HG02943 (cell line): Measurements from ENCODE around the gene IL16.

Source experiments
- ATAC-seq: cut with Tn5 transposase; IDR thresholded peaks from one replicate; pipeline ENCODE4 v1.9.1; 2021; ENCODE audit warnings: mild to moderate bottlenecking, low read depth, moderate library complexity; ENCODE audit not compliant: unreplicated experiment

Gene IL16

DNA sequence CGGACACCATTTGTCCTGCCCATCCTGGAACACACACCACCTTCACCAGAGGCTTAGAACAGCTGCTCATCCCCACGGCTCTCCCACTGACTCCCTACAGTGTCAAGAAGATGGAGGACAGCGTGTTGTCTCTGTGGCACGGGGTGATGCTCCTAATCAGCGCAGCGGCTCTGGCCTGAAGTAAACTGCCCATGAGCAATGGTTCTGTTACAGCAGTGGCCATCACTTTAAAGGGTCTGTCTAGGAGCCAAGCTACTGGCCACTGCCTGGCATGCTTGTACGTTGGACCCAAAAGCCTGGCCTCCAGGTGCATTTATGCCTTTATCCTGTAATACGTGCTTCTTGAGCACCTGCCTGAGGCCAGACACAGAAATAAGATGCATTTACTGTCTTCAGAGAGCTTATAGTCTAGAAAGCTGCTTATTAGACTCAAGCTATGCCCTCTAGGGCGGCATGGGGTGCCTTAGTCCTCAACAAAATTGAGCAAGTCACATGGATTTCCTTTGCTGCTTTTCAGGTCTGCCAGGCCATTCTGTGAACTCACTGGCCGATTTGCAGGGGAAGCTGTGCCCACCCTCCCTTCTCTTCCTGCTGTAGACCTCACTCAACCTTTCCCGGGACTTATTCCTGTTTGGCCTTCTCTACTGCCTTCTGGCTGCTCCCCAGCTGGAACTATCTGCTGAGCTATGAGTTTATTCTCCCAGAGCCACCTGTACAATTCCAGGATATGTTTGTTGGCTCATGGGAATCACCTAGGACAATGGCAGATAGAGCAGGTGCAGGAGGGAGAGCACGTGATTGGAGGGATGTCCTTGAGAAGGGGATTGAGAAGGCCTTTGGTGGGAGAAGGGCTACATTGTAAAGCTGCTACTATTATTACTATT lies 75.3 kb downstream of the IL16 start:
- no peak for ATAC-seq

DNA sequence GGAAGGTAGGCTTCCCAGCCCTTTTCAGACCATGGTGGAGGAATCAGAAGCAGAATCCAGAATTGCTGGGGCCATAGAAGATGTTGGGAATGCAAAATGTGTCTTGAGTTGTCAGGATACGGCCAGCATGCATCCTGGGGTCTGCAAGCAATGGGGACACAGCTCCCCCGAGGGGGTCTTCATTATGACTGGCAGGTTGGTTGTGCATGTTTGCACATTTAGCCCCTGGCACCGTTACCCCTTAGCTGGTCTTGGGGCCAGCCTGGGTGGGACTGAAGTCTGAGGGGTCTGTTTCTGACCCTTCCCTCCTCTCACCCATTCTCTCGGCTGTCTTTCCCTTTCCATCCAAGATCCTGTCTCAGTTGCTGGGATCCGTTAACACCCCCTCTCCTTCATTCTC lies 76.5 kb downstream of the IL16 start:
- ATAC-seq = no peak

DNA sequence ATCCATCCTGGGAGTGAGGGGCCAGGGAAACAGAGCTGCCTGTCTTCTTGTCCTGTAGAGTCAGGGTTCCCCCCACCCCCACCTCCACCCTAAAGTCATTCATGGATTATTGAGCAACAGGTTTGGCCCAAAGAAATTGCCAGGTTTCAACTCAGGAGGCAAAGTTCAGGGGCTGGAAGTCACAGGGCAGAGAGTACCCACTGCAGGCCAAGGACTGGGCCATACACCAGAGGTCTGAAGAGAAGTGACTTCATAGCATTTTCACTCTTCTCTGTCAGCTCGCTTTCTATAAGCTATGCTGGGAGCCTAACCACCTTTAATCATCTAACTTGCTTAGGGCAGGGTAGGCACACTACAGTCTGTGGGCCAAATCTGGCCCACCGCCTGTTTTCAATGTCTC lies 77.2 kb downstream of the IL16 start:
- ATAC-seq = no peak

DNA sequence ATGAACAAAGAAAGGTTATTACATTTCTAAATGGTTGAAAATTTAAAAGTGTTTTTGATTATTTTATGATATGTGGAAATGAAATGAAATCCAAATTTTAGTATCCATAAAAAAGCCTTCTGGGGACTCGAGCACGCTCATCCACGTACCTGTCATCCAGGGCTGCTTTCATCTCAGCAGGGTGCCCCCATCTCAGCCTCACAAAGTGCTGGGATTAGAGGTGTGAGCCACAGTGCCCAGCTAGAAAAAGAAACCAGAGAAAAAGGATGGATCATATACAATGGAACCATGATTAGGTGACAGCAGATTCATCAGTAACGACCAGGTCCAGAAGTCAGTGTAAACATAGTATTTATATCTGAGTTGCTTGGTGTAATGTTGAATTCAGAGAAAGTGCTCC lies 77.6 kb downstream of the IL16 start:
- ATAC-seq = no peak

DNA sequence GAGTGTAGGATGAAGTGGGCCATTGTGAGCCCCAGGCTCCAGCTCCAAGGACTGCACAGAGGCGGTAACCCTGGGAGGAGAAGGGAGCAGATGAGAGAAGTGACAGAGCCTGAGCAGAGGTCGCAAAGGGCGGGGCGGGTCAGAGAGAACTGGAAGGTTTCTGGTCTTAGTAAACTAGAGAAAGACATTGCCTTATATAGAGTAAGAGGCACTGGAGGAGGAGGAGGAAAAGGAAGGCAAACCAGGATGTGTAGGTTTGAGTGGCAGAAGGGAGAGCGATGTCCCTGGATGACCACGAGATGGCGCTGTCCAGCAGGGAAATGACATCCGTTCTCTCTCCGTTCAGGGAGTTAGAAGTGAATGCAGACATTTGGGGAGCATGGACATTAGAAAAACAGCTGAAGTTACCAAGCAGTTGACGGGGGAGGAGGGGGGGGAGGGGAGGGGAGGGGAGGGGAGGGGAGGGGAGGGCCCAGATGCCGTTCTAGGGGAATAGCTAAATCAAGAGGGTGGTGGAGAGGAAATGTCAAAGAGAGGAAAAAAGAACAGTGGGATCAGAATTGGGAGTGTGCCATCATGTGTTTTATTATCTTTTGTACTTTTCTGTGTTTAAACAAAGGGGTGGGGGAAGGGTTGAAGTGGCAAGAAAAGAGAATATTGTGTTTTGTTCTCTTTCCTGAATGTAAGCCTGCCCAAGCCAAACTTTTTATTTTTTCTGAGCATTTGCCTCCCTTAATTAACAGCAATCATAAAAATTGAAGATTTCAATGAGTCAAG lies 78.4 kb downstream of the IL16 start:
- peak; percentile 74 for ATAC-seq

DNA sequence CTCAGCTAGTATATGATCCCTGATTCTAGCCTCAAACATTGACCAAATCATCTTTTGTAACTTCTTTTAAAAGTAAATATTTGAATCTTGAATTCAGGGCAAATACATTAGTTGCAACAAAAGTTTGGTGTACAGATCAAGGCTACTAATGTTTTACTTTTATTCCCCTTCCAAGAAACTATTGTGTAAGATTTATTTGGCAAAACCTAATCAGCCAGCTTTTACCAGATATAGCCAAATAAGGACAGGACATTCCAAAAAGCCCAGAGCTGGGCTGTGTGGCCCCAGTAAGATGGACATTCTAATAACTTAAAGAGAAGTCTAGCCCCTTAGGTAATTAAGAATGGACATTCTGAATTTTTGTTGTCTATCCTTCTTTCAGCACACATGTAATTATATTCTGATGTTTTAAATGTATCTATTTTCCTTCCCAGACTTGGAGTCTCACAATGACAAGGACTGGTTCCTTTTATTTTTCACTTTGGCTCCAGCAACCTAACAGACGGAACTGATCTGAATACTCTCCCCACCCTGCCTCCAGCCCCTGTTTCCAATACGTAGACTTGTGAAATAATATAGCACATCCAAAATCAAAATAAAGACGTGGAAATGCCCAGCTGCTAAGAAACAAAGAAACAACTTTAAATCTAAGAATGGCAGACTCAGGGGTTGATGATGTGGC lies 79.2 kb downstream of the IL16 start:
- no peak for ATAC-seq

DNA sequence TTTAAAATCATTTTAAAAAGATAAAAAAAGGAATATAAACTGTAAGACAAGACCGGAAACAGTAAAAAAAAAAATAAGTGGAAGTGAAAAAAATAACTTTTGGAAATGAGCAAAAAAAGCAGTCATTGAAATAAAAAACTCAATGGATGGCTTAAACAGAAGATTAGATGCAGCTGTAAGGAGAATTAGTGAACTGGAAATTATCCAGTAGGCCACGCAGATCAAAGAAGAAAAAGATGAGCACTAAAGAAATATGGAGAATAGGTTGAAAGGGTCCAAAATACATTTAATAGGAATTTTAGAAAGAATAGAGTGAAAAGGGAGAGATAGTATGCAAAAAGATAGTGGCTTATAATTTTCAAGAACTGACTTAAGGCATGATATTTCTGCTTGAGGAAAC lies 80.3 kb downstream of the IL16 start:
- ATAC-seq = no peak

DNA sequence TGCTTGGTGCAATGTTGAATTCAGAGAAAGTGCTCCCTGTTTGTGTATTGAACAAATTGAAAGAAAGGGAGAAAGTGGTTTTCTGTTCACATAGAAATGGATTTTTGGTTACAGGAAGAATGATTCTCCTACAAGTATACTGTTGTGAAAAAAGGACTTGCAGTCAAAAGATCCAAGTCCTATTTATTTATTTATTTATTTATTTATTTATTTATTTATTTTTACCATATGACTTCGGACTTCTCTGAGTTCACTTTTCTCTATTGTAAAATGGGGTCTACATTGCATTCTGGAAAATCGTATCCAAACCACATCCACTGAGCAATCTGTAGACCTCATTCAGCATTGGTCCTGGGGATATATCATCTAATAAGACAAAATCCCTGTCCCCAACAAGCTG lies 81.2 kb downstream of the IL16 start:
- ATAC-seq = no peak

DNA sequence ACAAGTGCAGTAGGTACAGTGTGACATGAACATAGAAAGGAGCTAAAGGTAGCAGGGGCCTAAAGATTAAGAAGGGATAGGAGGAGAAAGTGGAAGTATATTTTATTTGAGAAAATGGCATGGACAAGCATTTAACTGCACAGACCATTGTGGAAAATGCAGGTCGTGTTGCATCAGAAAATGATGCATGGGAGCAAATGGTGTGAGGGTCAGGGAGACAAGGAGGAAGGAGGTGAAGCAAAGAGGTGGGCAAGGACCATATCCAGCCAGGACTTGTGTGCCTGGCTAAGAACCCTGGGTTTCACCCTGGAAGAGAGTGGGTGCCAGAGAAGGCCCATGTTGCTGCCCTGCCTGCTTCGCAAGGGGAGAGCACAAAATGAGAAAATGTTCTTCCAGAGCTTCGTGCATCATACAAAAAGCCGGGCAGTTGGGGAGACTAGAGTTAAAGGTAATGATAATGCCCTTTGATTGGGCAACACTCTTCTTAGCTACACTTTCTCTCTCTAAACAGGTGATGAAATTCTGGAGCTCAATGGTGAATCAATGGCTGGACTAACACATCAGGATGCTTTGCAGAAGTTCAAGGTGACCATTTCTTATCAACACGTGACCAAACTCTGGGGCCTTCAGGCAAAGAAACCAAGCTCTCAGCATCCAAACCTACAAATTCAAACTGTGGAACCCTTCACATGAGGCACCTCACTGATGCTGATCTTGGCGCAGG lies 81.8 kb downstream of the IL16 start:
- no peak for ATAC-seq

DNA sequence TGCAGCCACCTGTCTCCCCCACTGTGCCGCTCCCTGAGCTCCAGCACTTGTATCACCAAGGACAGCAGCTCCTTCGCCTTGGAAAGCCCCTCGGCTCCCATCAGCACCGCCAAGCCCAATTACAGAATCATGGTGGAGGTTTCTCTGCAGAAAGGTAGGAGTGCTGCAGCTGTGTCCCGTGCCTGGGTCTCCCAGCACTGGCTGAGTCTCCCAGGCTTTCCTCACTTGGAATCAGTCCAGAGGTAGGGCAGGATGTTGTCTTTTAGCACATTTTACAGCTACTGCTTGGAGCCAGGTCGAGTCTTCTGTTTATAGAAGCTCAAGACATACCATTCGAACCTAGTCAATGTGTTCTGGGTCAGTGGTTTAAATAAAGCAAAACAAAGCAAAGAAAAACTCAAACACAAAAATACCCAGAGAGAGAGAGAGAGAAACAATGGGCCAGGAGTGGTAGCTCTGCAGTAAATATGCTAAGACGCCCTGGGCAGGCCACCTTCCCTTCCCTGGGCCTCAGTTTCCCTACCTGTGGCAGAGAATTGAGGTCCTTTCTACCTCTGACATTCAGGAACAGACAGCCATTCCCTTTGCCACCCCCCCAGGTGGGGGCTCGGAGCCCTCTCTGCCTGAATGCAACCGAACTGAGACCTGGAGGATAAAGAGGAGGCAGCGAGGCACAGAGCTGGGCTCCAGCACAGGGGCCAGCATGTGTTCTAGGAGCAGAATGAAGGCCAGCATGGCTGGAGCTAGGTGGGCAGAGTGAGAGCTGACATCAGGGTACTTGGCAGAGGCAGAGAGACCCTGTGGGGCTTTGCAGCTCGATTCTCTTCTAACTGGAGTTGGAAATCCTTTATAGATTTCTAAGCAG lies 83.2 kb downstream of the IL16 start:
- no peak for ATAC-seq

DNA sequence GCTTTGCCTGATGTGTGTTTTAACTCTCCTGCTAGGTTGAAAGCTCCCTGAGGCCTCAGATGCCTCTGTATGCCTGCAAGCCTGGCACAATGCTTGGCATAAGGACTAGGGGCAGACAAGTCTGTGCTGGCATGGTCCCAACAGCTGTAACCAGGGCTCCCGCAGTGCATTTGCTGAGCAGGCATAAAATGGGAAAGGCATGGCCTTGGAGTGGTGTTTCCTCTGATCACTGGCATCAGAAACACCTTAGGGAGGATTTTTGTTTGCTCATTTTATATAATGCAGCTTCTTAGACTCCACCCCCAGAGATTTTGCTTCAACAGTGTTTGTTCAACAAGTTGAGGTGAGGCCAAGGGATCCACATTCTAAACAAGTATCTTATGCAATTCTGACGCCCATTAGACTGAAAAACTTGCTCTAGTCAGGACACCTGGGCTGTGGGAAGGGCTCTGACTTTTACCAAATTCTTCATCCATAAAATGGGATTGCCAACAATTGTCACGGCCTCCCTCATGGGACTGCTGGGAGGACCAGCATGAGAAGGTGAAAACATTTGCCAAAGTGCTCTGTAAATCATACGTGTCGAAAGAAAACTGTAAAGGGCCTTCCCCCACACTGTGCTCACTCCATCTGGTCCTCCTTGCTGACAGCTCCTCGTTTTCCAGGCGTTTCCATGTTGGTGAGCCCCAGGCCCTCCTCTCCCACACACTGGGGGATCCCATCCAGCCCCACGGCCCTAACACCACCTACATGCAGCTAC lies 84.2 kb downstream of the IL16 start:
- ATAC-seq = no peak

DNA sequence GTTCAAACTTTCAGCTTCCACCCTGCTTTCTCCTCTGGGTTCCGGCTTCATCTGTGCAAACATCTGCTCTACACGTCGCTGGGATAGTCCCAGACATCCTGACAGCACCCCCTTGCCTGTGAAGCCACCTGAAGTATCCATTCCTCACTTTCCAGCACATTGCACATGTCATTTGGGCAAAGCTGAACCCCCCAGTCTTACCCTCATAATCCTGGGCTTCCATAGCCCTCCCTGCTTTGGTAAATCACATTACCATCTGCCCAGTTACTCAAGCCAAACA lies 84.7 kb downstream of the IL16 start:
- no peak for ATAC-seq

DNA sequence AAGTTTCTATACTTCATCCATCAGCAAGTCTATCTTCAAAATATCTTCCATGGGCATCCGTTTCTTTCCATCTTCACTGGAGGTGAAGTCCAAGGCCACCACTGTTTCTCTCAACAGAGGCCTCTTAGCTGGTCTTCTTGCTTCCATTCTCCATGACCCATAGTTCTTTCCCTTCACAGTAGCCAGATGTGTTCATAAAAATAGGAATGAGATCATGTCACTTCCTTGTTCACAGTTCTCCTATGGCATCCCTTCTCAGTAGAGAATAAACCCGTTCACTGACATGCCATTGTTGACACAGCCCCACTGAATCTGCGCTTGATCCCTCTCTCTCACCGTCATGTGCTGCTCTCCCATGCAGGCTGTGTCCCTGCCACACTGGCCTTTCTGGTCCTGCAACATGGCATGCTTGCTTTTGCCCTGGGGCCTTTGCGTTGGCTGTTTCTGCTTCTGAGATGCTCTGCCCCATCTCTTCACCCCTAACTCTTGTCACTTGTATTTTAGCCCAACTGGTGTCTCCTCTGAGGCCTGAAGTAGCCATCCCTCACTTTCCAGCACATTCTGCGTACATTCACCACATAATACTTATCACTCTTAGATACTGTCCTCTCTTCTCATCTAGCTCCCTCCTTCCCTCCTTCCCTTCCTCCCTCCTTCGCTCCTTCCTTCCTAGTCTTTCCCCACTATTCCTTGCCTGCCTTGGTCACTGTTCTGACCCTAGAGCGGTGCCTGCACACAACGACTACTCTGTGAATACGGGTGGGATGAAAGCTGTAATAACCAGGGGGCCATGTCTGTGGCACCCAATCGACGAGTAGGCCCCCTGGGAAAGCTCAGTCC lies 85.3 kb downstream of the IL16 start:
- no peak for ATAC-seq

DNA sequence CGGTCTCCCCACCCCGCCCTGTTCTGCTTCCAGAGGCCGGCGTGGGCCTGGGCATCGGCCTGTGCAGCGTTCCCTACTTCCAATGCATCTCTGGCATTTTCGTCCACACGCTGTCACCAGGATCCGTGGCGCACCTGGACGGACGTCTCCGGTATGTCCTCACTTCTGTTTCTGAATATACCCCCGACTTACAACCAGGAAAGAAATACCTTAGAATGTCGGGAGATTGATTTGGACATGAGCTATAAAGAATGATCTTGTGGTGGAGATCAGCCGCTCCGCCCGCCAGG lies 85.9 kb downstream of the IL16 start:
- ATAC-seq = no peak

DNA sequence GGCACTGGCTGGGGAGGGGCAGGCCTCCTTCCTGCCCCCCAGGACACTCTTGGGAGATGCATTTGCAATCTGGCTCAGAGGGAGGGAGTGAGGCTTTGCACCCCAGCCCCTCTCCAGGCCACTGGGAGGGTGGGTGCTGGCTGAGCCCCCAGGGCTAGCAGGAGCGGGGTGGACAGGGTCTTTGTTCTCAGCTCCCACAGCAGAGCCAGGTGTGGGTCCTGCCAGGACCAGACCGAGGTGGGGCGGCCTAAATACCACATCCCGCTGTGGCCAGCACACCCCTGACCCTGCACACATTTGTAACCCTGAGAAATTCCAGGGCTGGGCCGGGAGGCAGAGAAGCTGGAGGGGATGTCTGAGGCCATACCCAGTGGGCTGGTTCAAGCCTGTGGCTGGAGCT lies 86.2 kb downstream of the IL16 start:
- ATAC-seq = no peak

DNA sequence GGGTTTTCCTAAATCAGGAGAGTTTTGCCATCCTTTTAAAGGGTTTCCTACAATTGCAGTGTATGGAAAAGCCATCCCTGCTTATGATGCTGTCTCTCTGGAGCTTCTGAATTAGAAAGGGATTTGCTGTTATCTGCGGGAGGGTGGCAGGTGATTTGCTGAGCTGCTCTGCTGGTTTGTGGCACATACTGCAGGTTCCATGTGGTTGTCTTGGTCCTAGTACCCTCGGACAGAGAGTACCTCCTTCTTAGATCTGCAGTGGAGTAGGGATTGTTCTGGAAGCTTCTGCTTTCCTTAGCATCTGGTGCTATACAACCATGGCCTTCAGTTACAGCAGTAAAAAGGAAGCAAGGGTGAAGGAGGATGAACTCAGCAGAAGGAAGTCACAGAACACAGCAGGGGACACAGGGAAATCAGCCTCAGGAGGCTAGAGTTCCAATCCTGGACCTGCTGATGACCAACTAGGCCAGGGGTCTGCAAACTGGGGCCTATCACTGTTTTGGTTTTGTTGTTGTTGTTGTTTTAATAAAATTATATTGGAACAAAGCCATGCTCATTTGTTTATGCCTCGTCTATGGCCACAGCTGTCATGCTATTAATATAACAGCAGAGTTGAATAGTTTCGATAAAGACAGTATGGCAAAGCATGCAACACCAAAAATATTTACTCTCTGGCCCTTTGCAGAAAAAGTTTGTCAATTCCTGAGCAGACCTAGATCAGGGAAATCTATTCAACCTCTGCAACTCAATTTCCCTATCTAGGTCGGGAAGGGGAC lies 87.8 kb downstream of the IL16 start:
- ATAC-seq = peak; percentile 48

DNA sequence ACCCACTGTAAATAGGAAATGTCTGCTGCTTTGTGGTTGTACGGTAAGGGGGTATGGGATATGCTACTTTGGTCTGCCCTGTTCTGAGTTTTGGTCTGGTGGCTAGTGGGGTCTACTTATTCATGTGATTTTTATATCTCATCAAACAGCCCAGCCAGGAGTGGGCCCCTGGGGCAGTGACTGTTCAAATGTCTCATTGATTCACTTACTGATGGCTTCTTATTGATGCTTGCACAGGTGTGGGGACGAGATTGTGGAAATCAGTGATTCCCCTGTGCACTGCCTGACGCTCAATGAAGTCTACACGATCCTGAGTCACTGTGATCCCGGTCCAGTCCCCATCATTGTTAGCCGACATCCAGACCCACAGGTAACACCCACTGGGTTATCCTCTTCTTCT lies 88.8 kb downstream of the IL16 start:
- ATAC-seq = no peak

DNA sequence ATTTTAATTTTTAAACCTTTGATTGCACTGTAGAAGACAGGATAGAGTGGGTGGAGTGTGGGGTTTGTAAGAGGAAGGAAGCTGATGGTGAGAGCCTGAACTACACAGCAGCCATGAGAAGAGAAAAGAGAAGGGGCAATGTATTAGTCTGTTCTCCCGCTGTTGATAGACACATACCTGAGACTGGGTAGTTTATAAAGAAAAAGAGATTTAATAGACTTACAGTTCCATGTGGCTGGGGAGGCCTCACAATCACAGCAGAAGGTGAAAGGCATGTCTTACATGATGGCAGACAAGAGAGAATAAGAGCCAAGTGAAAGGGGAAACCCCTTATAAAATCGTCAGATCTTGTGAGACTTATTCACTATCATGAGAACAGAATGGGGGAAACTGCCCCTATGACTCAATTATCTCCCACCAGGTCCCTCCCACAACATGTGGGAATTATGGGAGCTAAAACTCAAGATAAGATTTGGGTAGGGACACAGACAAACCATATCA lies 90.0 kb downstream of the IL16 start:
- no peak for ATAC-seq
